HG02938 (cell line): ENCODE data around the gene CELF1.
"Not testable (repeated sequence)": the region's sequence is repeated elsewhere in the genome, so short reads cannot be mapped to it uniquely, and the experiment has no call there.

ENCODE experiments used
- ATAC-seq: cut with Tn5 transposase; IDR thresholded peaks from one replicate; pipeline ENCODE4 v1.9.1; 2021; ENCODE audit warnings: mild to moderate bottlenecking, moderate library complexity; ENCODE audit not compliant: unreplicated experiment

The CELF1 gene

GRCh38 chr11:47541070-47541469, 11.9 kb downstream of the CELF1 start:
- ATAC-seq = no peak

GRCh38 chr11:47539681-47540039, 13.3 kb downstream of the CELF1 start:
- no peak for ATAC-seq

- no peak for ATAC-seq
These were observed 14.0 kb downstream of the CELF1 start for GRCh38 chr11:47538741-47539565.

- no peak for ATAC-seq
These were observed 16.0 kb downstream of the CELF1 start for GRCh38 chr11:47536915-47537314.

GRCh38 chr11:47534704-47535251, 18.2 kb downstream of the CELF1 start:
- ATAC-seq = no peak

GRCh38 chr11:47533690-47534151, 19.2 kb downstream of the CELF1 start:
- ATAC-seq = no peak

- ATAC-seq = no peak
These were observed 20.2 kb downstream of the CELF1 start for GRCh38 chr11:47532597-47533213.

GRCh38 chr11:47531666-47532065, 21.3 kb downstream of the CELF1 start:
- no peak for ATAC-seq

- ATAC-seq = not testable (repeated sequence)
These were observed 22.2 kb downstream of the CELF1 start for GRCh38 chr11:47530721-47531120.

- no peak for ATAC-seq
These were observed 23.0 kb downstream of the CELF1 start for GRCh38 chr11:47529951-47530350.

GRCh38 chr11:47527186-47527585, 25.7 kb downstream of the CELF1 start:
- ATAC-seq = no peak

- ATAC-seq = not testable (repeated sequence)
These were observed 26.9 kb downstream of the CELF1 start for GRCh38 chr11:47526032-47526431.

GRCh38 chr11:47524291-47524874, 28.5 kb downstream of the CELF1 start:
- peak; percentile 25 for ATAC-seq

- peak; percentile 61 for ATAC-seq
These were observed 29.3 kb downstream of the CELF1 start for GRCh38 chr11:47523490-47524225.

- ATAC-seq = no peak
These were observed 34.5 kb downstream of the CELF1 start for GRCh38 chr11:47518212-47518964.

GRCh38 chr11:47516984-47517853, 35.7 kb downstream of the CELF1 start:
- ATAC-seq = no peak

- ATAC-seq = no peak
These were observed 36.8 kb downstream of the CELF1 start for GRCh38 chr11:47516155-47516554.

GRCh38 chr11:47514825-47515647, 37.9 kb downstream of the CELF1 start:
- peak; percentile 43 for ATAC-seq
